ENCODE results near the gene RAB11FIP4.

RAB11FIP4 gene

GRCh38 chr17:31490671-31491375, 99.3 kb downstream of the RAB11FIP4 start:
- Histone ChIP-seq H3F3A (ENCODE audit: low read depth) (peaks cover 11% of the 10 kb centered on the region), H3K9ac (ENCODE audit: low read depth, low read length, poor library complexity, severe bottlenecking) (no peak overlapping the region), H3K4me3 (ENCODE audit: low read length, poor library complexity, severe bottlenecking) (no peak overlapping the region), H3K9me2 (replicated peaks; ENCODE audit: low read depth, low read length) (no peaks in the 10 kb centered on the region), H2AFZ (ENCODE audit: low read length) (no peak overlapping the region), H3K4me1 (ENCODE audit: insufficient read depth, low read length, poor library complexity, severe bottlenecking) (peaks cover 74% of the 10 kb centered on the region), H3K79me2 (ENCODE audit: insufficient read depth, low read length) (peaks cover 36% of the 10 kb centered on the region; the same call in 1 of the 2 replicates), H3K4me2 (ENCODE audit: low read depth, low read length, poor library complexity, severe bottlenecking) (peak overlapping the region; percentile 82), H3K36me3 (ENCODE audit: insufficient read depth, low read length) (no peaks in the 10 kb centered on the region), H3K9me3 (ENCODE audit: insufficient read depth, low read depth, low read length) (no peaks in the 10 kb centered on the region), H3K27me3 (ENCODE audit: insufficient read depth, low read length, poor library complexity, severe bottlenecking) (no peaks in the 10 kb centered on the region), H4K20me1 (ENCODE audit: insufficient read depth, low read length, poor library complexity, severe bottlenecking) (peaks cover 16% of the 10 kb centered on the region)
- TF ChIP-seq CTCF (conservative IDR thresholded peaks at IDR 0.05; ENCODE audit: low read length) (no peak), EZH2phosphoT487 (IDR thresholded peaks at IDR 0.05; ENCODE audit: borderline replicate concordance) (no peak)

GRCh38 chr17:31491376-31492131, 100.1 kb downstream of the RAB11FIP4 start:
- H3K27me3 ChIP-seq (ENCODE audit: insufficient read depth, low read length, poor library complexity, severe bottlenecking): no peaks in the 10 kb centered on the region
- no peaks in the 10 kb centered on the region for H3K36me3 ChIP-seq (ENCODE audit: insufficient read depth, low read length)
- peak overlapping the region; percentile 38 for H3K4me2 ChIP-seq (ENCODE audit: low read depth, low read length, poor library complexity, severe bottlenecking)
- TF ChIP-seq EZH2phosphoT487 (IDR thresholded peaks at IDR 0.05; ENCODE audit: borderline replicate concordance): no peak
- TF ChIP-seq CTCF (conservative IDR thresholded peaks at IDR 0.05; ENCODE audit: low read length): no peak
- peaks cover 16% of the 10 kb centered on the region for H4K20me1 ChIP-seq (ENCODE audit: insufficient read depth, low read length, poor library complexity, severe bottlenecking)
- no peak overlapping the region for H2AFZ ChIP-seq (ENCODE audit: low read length)
- H3K9ac ChIP-seq (ENCODE audit: low read depth, low read length, poor library complexity, severe bottlenecking): no peak overlapping the region
- H3K79me2 ChIP-seq (ENCODE audit: insufficient read depth, low read length): peaks cover 43% of the 10 kb centered on the region; the same call in 1 of the 2 replicates
- peaks cover 10% of the 10 kb centered on the region for H3F3A ChIP-seq (ENCODE audit: low read depth)
- H3K9me2 ChIP-seq (replicated peaks; ENCODE audit: low read depth, low read length): no peaks in the 10 kb centered on the region
- H3K4me3 ChIP-seq (ENCODE audit: low read length, poor library complexity, severe bottlenecking): no peak overlapping the region
- peaks cover 81% of the 10 kb centered on the region for H3K4me1 ChIP-seq (ENCODE audit: insufficient read depth, low read length, poor library complexity, severe bottlenecking)
- no peaks in the 10 kb centered on the region for H3K9me3 ChIP-seq (ENCODE audit: insufficient read depth, low read depth, low read length)

- TF ChIP-seq EZH2phosphoT487 (IDR thresholded peaks at IDR 0.05; ENCODE audit: borderline replicate concordance) (no peak), CTCF (conservative IDR thresholded peaks at IDR 0.05; ENCODE audit: low read length) (no peak)
- H3K9me3 ChIP-seq (ENCODE audit: insufficient read depth, low read depth, low read length): no peaks in the 10 kb centered on the region
- H3K27me3 ChIP-seq (ENCODE audit: insufficient read depth, low read length, poor library complexity, severe bottlenecking): no peaks in the 10 kb centered on the region
- H4K20me1 ChIP-seq (ENCODE audit: insufficient read depth, low read length, poor library complexity, severe bottlenecking): peaks cover 16% of the 10 kb centered on the region
- H3K9me2 ChIP-seq (replicated peaks; ENCODE audit: low read depth, low read length): no peaks in the 10 kb centered on the region
- peaks cover 84% of the 10 kb centered on the region for H3K4me1 ChIP-seq (ENCODE audit: insufficient read depth, low read length, poor library complexity, severe bottlenecking)
- H3K9ac ChIP-seq (ENCODE audit: low read depth, low read length, poor library complexity, severe bottlenecking): no peak overlapping the region
- peak overlapping the region; percentile 38 for H3K4me2 ChIP-seq (ENCODE audit: low read depth, low read length, poor library complexity, severe bottlenecking)
- H3K36me3 ChIP-seq (ENCODE audit: insufficient read depth, low read length): no peaks in the 10 kb centered on the region
- no peak overlapping the region for H2AFZ ChIP-seq (ENCODE audit: low read length)
- H3K79me2 ChIP-seq (ENCODE audit: insufficient read depth, low read length): peaks cover 47% of the 10 kb centered on the region; the same call in 1 of the 2 replicates
- H3F3A ChIP-seq (ENCODE audit: low read depth): peaks cover 8% of the 10 kb centered on the region
- no peak overlapping the region for H3K4me3 ChIP-seq (ENCODE audit: low read length, poor library complexity, severe bottlenecking)
Measured at GRCh38 chr17:31492206-31492605, 100.7 kb downstream of the RAB11FIP4 start.
